ENCODE measurements around the gene FIBP. TPM values are rescaled to one million over a fixed set of nuclear protein-coding genes. Genes with fewer than 3 reads are reported as not detected.

The FIBP gene
- total and polyA plus RNA-seq, 10 of the 15 experiments (the other 5 are each of a cell fraction or from before 2014, with no cell fraction given) = 65.1 to 182 (median 94.6) TPM

DNA sequence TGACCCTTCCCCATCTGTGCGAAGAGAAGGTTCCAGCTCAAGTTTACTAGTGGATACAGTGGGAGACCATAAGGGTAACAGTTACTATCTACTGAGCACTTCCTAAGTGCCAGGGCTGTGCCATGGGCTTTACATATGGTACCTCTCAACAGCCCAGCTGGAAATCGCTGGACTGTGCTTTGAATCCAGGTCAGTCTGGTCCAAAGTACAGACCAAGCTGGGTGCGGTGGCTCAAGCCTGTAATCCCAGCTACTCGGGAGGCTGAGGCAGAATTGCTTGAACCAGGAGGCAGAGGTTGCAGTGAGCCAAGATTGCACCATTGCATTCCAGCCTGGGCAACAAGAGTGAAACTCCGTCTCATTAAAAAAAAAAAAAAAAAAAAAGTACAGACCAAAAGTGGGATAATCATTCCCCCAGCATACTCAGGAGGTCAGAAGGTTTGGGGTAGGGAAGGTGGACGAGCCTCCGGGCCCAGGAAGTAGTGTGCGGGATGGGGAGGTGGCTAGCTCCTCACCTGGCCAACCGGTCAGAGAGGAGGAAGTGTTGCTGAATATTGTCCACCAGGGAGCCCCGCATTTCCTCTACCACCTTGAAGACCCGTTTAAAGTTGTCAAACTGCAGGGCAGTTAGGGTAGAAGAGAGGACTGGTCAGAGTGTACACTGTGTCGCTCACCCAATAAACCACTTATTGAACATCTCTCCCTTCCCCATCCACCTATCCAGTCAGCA is 2.3 kb downstream of the FIBP start:
- H3K4me3 ChIP-seq = no peak overlapping the region

More for the DNA sequence above, 2.3 kb downstream of the FIBP start:
- Histone ChIP-seq H3K4me2 (ENCODE audit: control insufficient read depth, insufficient read depth) (no peak overlapping the region), H3K4me1 (ENCODE audit: control insufficient read depth, insufficient read depth, low read length) (peaks cover 26% of the 10 kb centered on the region), H2AFZ (ENCODE audit: control insufficient read depth, low read depth, low read length) (no peak overlapping the region), H3K79me2 (ENCODE audit: control insufficient read depth, insufficient read depth, low read length) (peaks cover 26% of the 10 kb centered on the region), H3K36me3 (ENCODE audit: control insufficient read depth in 2 of 2, insufficient read depth in 2 of 2, low read length in 1 of 2) (peaks cover 12 to 25% of the 10 kb centered on the region in 2 experiments), H3K27ac (ENCODE audit: control insufficient read depth, insufficient read depth) (no peak overlapping the region), H4K20me1 (ENCODE audit: control insufficient read depth, insufficient read depth) (no peaks in the 10 kb centered on the region), H3K9me3 (replicated peaks; ENCODE audit: control insufficient read depth, insufficient read depth, low read length) (no peaks in the 10 kb centered on the region), H3K9ac (ENCODE audit: control insufficient read depth, insufficient read depth, low read length) (no peak overlapping the region), H3K27me3 (replicated peaks in 1 of 2; ENCODE audit: control insufficient read depth in 2 of 2, insufficient read depth in 2 of 2, low read length in 1 of 2) (no peaks in the 10 kb centered on the region)
- in situ Hi-C loops (cut with MboI) = no loop called here
- 82% methylated on average over 11 of the region's 12 CpGs for whole genome bisulfite sequencing (ENCODE audit: insufficient coverage, insufficient replicate concordance, low lambda C conversion rate, missing lambda C conversion rate)
- POLR2A ChIA-PET = interaction anchor here (0.7 to 4.0 kb wide), 5 partner anchors 12 to 77 kb away, joined by 3 to 33 read pairs (median 5); partner anchors contain the start of genes CFL1 and MUS81
- BruUV-seq (replicated peaks) = no TSS peak
- CTCF ChIA-PET = interaction anchor here (0.7 to 11.0 kb wide), 33 partner anchors 10 to 160 kb away, joined by 3 to 167 read pairs (median 9); partner anchors contain the start of genes AP5B1, CFL1, EFEMP2 and FOSL1
- FAIRE-seq = no peak
- intact Hi-C loops (cut with micrococcal nuclease; ENCODE audit: unreplicated experiment) = no loop called here
- DNase-seq (ENCODE audit: low read depth, low spot score) = no peak
- SMC1A ChIA-PET (ENCODE audit: uncharacterized antibody, unreplicated experiment) = interaction anchor here (0.7 to 2.7 kb wide), 11 partner anchors 8 to 174 kb away, joined by 3 to 28 read pairs (median 7); partner anchors contain the start of genes KAT5 and MUS81
- TF ChIP-seq BHLHE40 (IDR thresholded peaks at IDR 0.05; ENCODE audit: borderline replicate concordance in 1 of 2, low read depth in 2 of 2, low read length in 1 of 2) (no peak), BRCA1 (IDR thresholded peaks at IDR 0.05; ENCODE audit: low read depth, low read length) (no peak), ZBTB33 (IDR thresholded peaks at IDR 0.05) (no peak), SRF (IDR thresholded peaks at IDR 0.05; ENCODE audit: low read depth in 2 of 2, low read length in 2 of 2) (no peak), HDAC6 (IDR thresholded peaks at IDR 0.05; ENCODE audit: unreplicated experiment) (no peak), TAF1 (IDR thresholded peaks at IDR 0.05; ENCODE audit: borderline replicate concordance, low read depth, low read length) (no peak), NR2C1 (IDR thresholded peaks at IDR 0.05) (no peak), ZNF384 (IDR thresholded peaks at IDR 0.05; ENCODE audit: borderline replicate concordance, low read depth, low read length) (no peak), POU2F2 (IDR thresholded peaks at IDR 0.05; ENCODE audit: borderline replicate concordance, low read depth, low read length) (no peak), TCF12 (IDR thresholded peaks at IDR 0.05; ENCODE audit: low read depth, low read length) (no peak), MTA2 (IDR thresholded peaks at IDR 0.05; ENCODE audit: low read depth) (no peak), RFX5 (IDR thresholded peaks at IDR 0.05; ENCODE audit: low read depth, low read length) (no peak), DPF2 (IDR thresholded peaks at IDR 0.05) (no peak), PAX5 (IDR thresholded peaks at IDR 0.05; ENCODE audit: borderline replicate concordance, low read depth, low read length) (no peak), TCF7 (IDR thresholded peaks at IDR 0.05; ENCODE audit: borderline replicate concordance) (no peak)
- TF ChIP-seq, protein P1, sequence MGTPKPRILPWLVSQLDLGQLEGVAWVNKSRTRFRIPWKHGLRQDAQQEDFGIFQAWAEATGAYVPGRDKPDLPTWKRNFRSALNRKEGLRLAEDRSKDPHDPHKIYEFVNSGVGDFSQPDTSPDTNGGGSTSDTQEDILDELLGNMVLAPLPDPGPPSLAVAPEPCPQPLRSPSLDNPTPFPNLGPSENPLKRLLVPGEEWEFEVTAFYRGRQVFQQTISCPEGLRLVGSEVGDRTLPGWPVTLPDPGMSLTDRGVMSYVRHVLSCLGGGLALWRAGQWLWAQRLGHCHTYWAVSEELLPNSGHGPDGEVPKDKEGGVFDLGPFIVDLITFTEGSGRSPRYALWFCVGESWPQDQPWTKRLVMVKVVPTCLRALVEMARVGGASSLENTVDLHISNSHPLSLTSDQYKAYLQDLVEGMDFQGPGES (IDR thresholded peaks at IDR 0.05) = no peak
- TF ChIP-seq, protein P2, sequence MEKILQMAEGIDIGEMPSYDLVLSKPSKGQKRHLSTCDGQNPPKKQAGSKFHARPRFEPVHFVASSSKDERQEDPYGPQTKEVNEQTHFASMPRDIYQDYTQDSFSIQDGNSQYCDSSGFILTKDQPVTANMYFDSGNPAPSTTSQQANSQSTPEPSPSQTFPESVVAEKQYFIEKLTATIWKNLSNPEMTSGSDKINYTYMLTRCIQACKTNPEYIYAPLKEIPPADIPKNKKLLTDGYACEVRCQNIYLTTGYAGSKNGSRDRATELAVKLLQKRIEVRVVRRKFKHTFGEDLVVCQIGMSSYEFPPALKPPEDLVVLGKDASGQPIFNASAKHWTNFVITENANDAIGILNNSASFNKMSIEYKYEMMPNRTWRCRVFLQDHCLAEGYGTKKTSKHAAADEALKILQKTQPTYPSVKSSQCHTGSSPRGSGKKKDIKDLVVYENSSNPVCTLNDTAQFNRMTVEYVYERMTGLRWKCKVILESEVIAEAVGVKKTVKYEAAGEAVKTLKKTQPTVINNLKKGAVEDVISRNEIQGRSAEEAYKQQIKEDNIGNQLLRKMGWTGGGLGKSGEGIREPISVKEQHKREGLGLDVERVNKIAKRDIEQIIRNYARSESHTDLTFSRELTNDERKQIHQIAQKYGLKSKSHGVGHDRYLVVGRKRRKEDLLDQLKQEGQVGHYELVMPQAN (conservative IDR thresholded peaks at IDR 0.05) = no peak
- ATAC-seq = no peak
- RAD21 ChIA-PET (ENCODE audit: unreplicated experiment) = interaction anchor here (0.9 to 4.1 kb wide), 10 partner anchors 12 to 174 kb away, joined by 4 to 40 read pairs (median 8); partner anchors contain the start of genes KAT5 and MUS81

Data from GM12878 (cell line).